B cell (primary cell): ENCODE results near the gene BICRAL. TPM values are rescaled to one million over a fixed set of nuclear protein-coding genes. Genes with fewer than 3 reads are reported as not detected.

Experiments used
- ATAC-seq: fragments of 200-7000 bp; cut with Tn5 transposase; one replicate; pipeline ENCODE4 v1.10.0; 2021; ENCODE audit warnings: low read depth, mild to moderate bottlenecking, moderate number of reproducible peaks, moderate library complexity
- CTCF ChIA-PET: fragments of 350-600 bp; sonication (Branson Sonifier 250); formaldehyde crosslinking; loops from one replicate; lab custom pipeline; 2021; ENCODE audit warnings: antibody characterized with exemption, inconsistent platforms; lab: Charles Lee
- POLR2A ChIA-PET: fragments of 350-600 bp; sonication (Branson Sonifier 250); formaldehyde crosslinking; loops from one replicate; lab custom pipeline; 2021; ENCODE audit warnings: antibody characterized with exemption; lab: Charles Lee
- DNase-seq: peaks from one replicate; pipeline ENCODE4 v3.0.0; 2013
- H2AFZ ChIP-seq: 2 replicates; pipeline ENCODE4 v1.6.1; 2012; ENCODE audit warnings: mild to moderate bottlenecking, low read depth, low read length; ENCODE audit not compliant: insufficient read depth, poor library complexity, severe bottlenecking
- H3K27ac ChIP-seq, 2 donors: 1 replicate in 1 of 2; 2 replicates in 1 of 2; pipeline ENCODE4 v1.5.1; 2012 to 2013; ENCODE audit warnings: low read length in 2 of 2, mild to moderate bottlenecking in 2 of 2, moderate library complexity in 1 of 2
- H3K27me3 ChIP-seq, 4 experiments: fragments of 200-600 bp in 1 of 4; sonication (generic) in 1 of 4; replicated peaks in 1 of 4; 1 replicate in 2 of 4; 2 replicates in 2 of 4; pipeline versions ENCODE4 v1.6.1 to v1.7.0; 2013 to 2016; ENCODE audit warnings: low read length in 3 of 4, mild to moderate bottlenecking in 2 of 4, mixed read lengths in 1 of 4, moderate library complexity in 1 of 4; ENCODE audit not compliant: insufficient read depth in 4 of 4, control insufficient read depth in 3 of 4; ENCODE audit errors: control extremely low read depth in 1 of 4
- H3K36me3 ChIP-seq, 2 experiments: replicated peaks in 1 of 2; 1 replicate in 1 of 2; 2 replicates in 1 of 2; pipeline versions ENCODE4 v1.6.1 to v1.7.1; 2013; ENCODE audit warnings: low read length in 1 of 2; ENCODE audit not compliant: insufficient read depth in 2 of 2, control insufficient read depth in 1 of 2; ENCODE audit errors: control extremely low read depth in 1 of 2, extremely low read depth in 1 of 2
- H3K4me1 ChIP-seq, 2 donors: fragments of 200-600 bp in 1 of 2; sonication (generic) in 1 of 2; 1 replicate in 1 of 2; 2 replicates in 1 of 2; pipeline versions ENCODE4 v1.5.1 to v1.6.1; 2013 to 2017; ENCODE audit warnings: low read length in 2 of 2; ENCODE audit not compliant: control insufficient read depth in 2 of 2, insufficient read depth in 2 of 2
- H3K4me2 ChIP-seq: replicated peaks from 2 replicates; pipeline ENCODE3; 2012; ENCODE audit warnings: mild to moderate bottlenecking, low read depth, low read length; ENCODE audit not compliant: poor library complexity, severe bottlenecking
- H3K4me3 ChIP-seq, 5 experiments: fragments of 200-600 bp in 1 of 5; sonication (generic) in 1 of 5; 1 replicate in 3 of 5; 2 replicates in 2 of 5; pipeline versions ENCODE4 v1.5.1 to v1.7.0; 2011 to 2016; ENCODE audit warnings: low read length in 4 of 5, mild to moderate bottlenecking in 4 of 5, low read depth in 2 of 5, control low read depth in 1 of 5, moderate library complexity in 1 of 5; ENCODE audit not compliant: insufficient read depth in 1 of 5; ENCODE audit errors: control extremely low read depth in 1 of 5, extremely low read depth in 1 of 5
- H3K79me2 ChIP-seq: fragments of 200-600 bp; sonication (generic); one replicate; pipeline ENCODE4 v1.6.0; 2016; ENCODE audit warnings: low read length; ENCODE audit not compliant: control insufficient read depth, insufficient read depth
- H3K9ac ChIP-seq: fragments of 200-600 bp; sonication (generic); 2 replicates; pipeline ENCODE4 v1.6.1; 2017; ENCODE audit warnings: mild to moderate bottlenecking, low read length, moderate library complexity
- H3K9me3 ChIP-seq, 3 donors: one replicate each; pipeline versions ENCODE4 v1.6.1 to v1.7.1; 2013; ENCODE audit warnings: low read length in 2 of 3; ENCODE audit not compliant: control insufficient read depth in 2 of 3, insufficient read depth in 1 of 3; ENCODE audit errors: control extremely low read depth in 1 of 3
- H4K20me1 ChIP-seq: 2 replicates; pipeline ENCODE4 v1.6.0; 2012; ENCODE audit warnings: mild to moderate bottlenecking, low read length; ENCODE audit not compliant: insufficient read depth, control insufficient read depth, poor library complexity, severe bottlenecking
- H3K27ac Mint-ChIP-seq: one replicate; pipeline ENCODE4 v1.8.0; 2021; ENCODE audit warnings: mixed read lengths
- H3K27me3 Mint-ChIP-seq: one replicate; pipeline ENCODE4 v1.8.0; 2021; ENCODE audit warnings: mixed read lengths
- H3K4me1 Mint-ChIP-seq: one replicate; pipeline ENCODE4 v1.8.0; 2021; ENCODE audit warnings: mixed read lengths
- H3K4me3 Mint-ChIP-seq: one replicate; pipeline ENCODE4 v1.8.0; 2021; ENCODE audit warnings: mixed read lengths
- H3K9me3 Mint-ChIP-seq: one replicate; pipeline ENCODE4 v1.8.0; 2022; ENCODE audit warnings: mixed read lengths; ENCODE audit not compliant: insufficient read depth
- EZH2 ChIP-seq: IDR thresholded peaks from 2 replicates; pipeline ENCODE4 v1.6.1; 2012; ENCODE audit warnings: borderline replicate concordance, low read depth, mild to moderate bottlenecking, moderate library complexity, low read length; ENCODE audit not compliant: insufficient read depth, poor library complexity, severe bottlenecking
- WGBS: methylation state at CpG from one replicate; pipeline ENCODE4 v1.1.5; 2013; ENCODE audit warnings: missing lambda C conversion rate; ENCODE audit not compliant: insufficient coverage; 5-methylcytosine and 5-hydroxymethylcytosine counted together
- intact Hi-C: fragments of 100-400 bp; cut with micrococcal nuclease; formaldehyde crosslinking; loops from one replicate; pipeline ENCODE4 v1.10.0; 2022
- polyA plus RNA-seq: library from polyadenylated mRNA; depleted of rRNA; stranded (reverse); fragments of >200 nt; gene quantifications from 2 replicates; pipeline ENCODE4 v1.2.3, GENCODE V29; 2012
- total RNA-seq, 2 donors: library from RNA; stranded (reverse); fragments of 120-200 nt in 1 of 2; gene quantifications; 1 replicate in 1 of 2; 2 replicates in 1 of 2; pipeline versions ENCODE4 v1.2.3 to v1.2.4, GENCODE V29; 2013 to 2022
- TF ChIP-seq, protein P1 (sequence below): fragments of 200-600 bp; IDR thresholded peaks from one replicate; pipeline ENCODE4 v1.8.0; 2022; ENCODE audit warnings: antibody characterized with exemption, mild to moderate bottlenecking

The BICRAL gene
- total and polyA plus RNA-seq, 2 donors (not counting 1 experiment from before 2014, with no cell fraction given): 17.5 to 34.1 TPM

DNA sequence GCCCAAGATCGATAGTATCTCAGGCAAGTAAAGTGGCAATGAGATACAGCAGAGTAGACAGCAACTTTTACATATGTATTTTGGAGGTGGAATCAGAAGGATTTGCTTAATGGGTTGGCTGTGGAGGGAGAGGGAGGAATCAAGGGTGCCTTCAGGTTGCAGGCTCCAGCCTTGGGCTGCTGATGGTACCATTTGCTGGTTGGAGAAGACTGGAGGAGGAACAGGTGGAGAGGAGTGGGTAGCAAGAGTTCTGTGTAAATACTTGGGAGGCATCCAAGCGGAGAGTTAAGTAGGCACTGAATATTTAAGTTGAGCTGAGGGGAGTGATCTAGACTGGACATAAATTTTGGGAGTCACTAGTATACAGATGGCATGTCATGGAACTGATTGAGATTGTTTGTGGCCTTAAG is 5.2 kb downstream of the BICRAL start:
- Histone ChIP-seq H2AFZ (no peak overlapping the region), H3K27ac (peak overlapping the region in 1 of 2 donors; percentile 41), H3K4me2 (peak overlapping the region; percentile 80), H3K4me1 (peaks cover 46 to 48% of the 10 kb centered on the region in 2 donors), H3K79me2 (peaks cover 86% of the 10 kb centered on the region), H3K36me3 (peaks cover 2 to 5% of the 10 kb centered on the region in 2 experiments), H3K9me3 (no peaks in the 10 kb centered on the region), H3K4me3 (peak overlapping the region in 1 of 5 experiments; percentile 7), H4K20me1 (peaks cover 13% of the 10 kb centered on the region), H3K9ac (no peak overlapping the region), H3K27me3 (no peaks in the 10 kb centered on the region)
- H3K9me3 Mint-ChIP-seq: no peaks in the 10 kb centered on the region
- intact Hi-C loops: loop anchor here (10.0 kb wide), 1 partner anchor 222 kb away; the partner anchor contains the start of gene UBR2
- ChIA-PET POLR2A (interaction anchor here (8.9 kb wide), 1 partner anchor 16 kb away, joined by 198 read pairs; no protein-coding TSS in a partner anchor), CTCF (no interaction called here)
- TF ChIP-seq, protein P1, sequence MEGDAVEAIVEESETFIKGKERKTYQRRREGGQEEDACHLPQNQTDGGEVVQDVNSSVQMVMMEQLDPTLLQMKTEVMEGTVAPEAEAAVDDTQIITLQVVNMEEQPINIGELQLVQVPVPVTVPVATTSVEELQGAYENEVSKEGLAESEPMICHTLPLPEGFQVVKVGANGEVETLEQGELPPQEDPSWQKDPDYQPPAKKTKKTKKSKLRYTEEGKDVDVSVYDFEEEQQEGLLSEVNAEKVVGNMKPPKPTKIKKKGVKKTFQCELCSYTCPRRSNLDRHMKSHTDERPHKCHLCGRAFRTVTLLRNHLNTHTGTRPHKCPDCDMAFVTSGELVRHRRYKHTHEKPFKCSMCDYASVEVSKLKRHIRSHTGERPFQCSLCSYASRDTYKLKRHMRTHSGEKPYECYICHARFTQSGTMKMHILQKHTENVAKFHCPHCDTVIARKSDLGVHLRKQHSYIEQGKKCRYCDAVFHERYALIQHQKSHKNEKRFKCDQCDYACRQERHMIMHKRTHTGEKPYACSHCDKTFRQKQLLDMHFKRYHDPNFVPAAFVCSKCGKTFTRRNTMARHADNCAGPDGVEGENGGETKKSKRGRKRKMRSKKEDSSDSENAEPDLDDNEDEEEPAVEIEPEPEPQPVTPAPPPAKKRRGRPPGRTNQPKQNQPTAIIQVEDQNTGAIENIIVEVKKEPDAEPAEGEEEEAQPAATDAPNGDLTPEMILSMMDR: no peak
- no peak for TF ChIP-seq EZH2
- WGBS: 64% methylated on average over 2 of the region's 2 CpGs
- no peak for ATAC-seq
- H3K4me1 Mint-ChIP-seq: peaks cover 42% of the 10 kb centered on the region
- DNase-seq: no peak
- H3K27ac Mint-ChIP-seq: no peak overlapping the region
- no peaks in the 10 kb centered on the region for H3K27me3 Mint-ChIP-seq
- H3K4me3 Mint-ChIP-seq: no peak overlapping the region

DNA sequence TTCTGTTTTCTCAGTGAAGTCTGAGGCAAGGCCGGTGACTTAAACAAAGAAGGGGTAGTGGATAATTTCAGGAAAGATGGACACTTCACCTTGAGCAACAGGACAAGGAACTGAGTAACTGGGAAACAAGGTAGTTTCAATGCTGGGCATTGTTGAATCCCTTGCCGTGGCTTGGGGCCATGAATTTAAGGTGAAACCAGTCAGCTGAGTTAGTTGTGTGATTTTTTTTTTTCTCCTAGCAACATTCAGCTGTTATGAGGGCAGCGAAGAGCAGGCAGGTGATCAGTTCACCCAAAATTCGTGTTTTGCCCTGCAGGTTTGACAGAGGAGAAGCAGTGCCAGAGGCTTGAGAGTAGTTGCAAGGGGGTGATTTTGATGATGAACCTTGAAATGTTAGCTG is 6.8 kb downstream of the BICRAL start:
- CTCF ChIA-PET: interaction anchor here (0.7 kb wide), 1 partner anchor 225 kb away, joined by 4 read pairs; the partner anchor contains the start of genes KLHDC3 and MEA1
- Histone ChIP-seq H3K36me3 (peaks cover 2 to 5% of the 10 kb centered on the region in 2 experiments), H2AFZ (no peak overlapping the region), H3K9me3 (no peaks in the 10 kb centered on the region), H4K20me1 (peaks cover 13% of the 10 kb centered on the region), H3K4me3 (no peak overlapping the region), H3K9ac (no peak overlapping the region), H3K27ac (peak overlapping the region; percentile 10 to 19), H3K4me2 (no peak overlapping the region), H3K79me2 (peaks cover 74% of the 10 kb centered on the region), H3K27me3 (no peaks in the 10 kb centered on the region), H3K4me1 (peaks cover 46 to 51% of the 10 kb centered on the region in 2 donors)
- Mint-ChIP-seq H3K27me3 (no peaks in the 10 kb centered on the region), H3K27ac (peak overlapping the region; percentile 57), H3K4me1 (peaks cover 42% of the 10 kb centered on the region), H3K4me3 (no peak overlapping the region), H3K9me3 (no peaks in the 10 kb centered on the region)
- 83% methylated on average over 3 of the region's 4 CpGs for WGBS
- ATAC-seq (no peak), DNase-seq (no peak)
- no peak for TF ChIP-seq EZH2
- TF ChIP-seq, protein P1: no peak
- POLR2A ChIA-PET: interaction anchor here (1.9 kb wide), 1 partner anchor 42 kb away, joined by 9 read pairs; no protein-coding TSS in a partner anchor
- intact Hi-C loops: loop anchor here (10.0 kb wide), 1 partner anchor 224 kb away; the partner anchor contains the start of gene UBR2
